NB4 (cell line): ENCODE measurements around the gene RAD51B.

Source experiments
- DNase-seq: peaks from one replicate; pipeline ENCODE4 v3.0.0; 2010; ENCODE audit warnings: low read depth
- H3K4me3 ChIP-seq: one replicate; pipeline ENCODE4 v1.5.1; 2011; ENCODE audit warnings: mild to moderate bottlenecking, low read depth, low read length, moderate library complexity
- CTCF ChIP-seq: IDR thresholded peaks from one replicate; pipeline ENCODE4 v1.5.1; 2012; ENCODE audit warnings: low read depth, low read length
- MAX ChIP-seq: IDR thresholded peaks from 2 replicates; pipeline ENCODE4 v1.6.1; 2011; ENCODE audit warnings: low read depth, low read length
- MYC ChIP-seq: IDR thresholded peaks from 2 replicates; pipeline ENCODE4 v1.6.1; 2011; ENCODE audit warnings: low read depth, low read length
- POLR2A ChIP-seq: IDR thresholded peaks from 2 replicates; pipeline ENCODE4 v1.6.1; 2011; ENCODE audit warnings: mild to moderate bottlenecking; ENCODE audit not compliant: insufficient read length; ENCODE audit errors: extremely low read depth

Gene RAD51B

GRCh38 chr14:68712703-68713370, 893.3 kb downstream of the RAD51B start:
- DNase-seq = no peak
- TF ChIP-seq MYC (no peak), POLR2A (no peak), MAX (no peak), CTCF (no peak)
- no peak overlapping the region for H3K4me3 ChIP-seq

- TF ChIP-seq POLR2A (no peak), CTCF (no peak), MAX (no peak), MYC (no peak)
- H3K4me3 ChIP-seq = no peak overlapping the region
- DNase-seq = no peak
Observed at GRCh38 chr14:68713782-68714181, 894.2 kb downstream of the RAD51B start.

GRCh38 chr14:68714991-68715924, 895.7 kb downstream of the RAD51B start:
- no peak overlapping the region for H3K4me3 ChIP-seq
- no peak for DNase-seq
- TF ChIP-seq MAX (no peak), CTCF (peak; percentile 2), POLR2A (no peak)

- TF ChIP-seq MAX (no peak), POLR2A (no peak), CTCF (no peak), MYC (no peak)
- DNase-seq = no peak
- no peak overlapping the region for H3K4me3 ChIP-seq
Observed at GRCh38 chr14:68716698-68717097, 897.1 kb downstream of the RAD51B start.

- no peak overlapping the region for H3K4me3 ChIP-seq
- TF ChIP-seq CTCF (no peak), MAX (no peak), MYC (no peak), POLR2A (no peak)
- no peak for DNase-seq
Observed at GRCh38 chr14:68718023-68718990, 898.7 kb downstream of the RAD51B start.
